Pancreas (tissue), 10 donors: ENCODE measurements around the gene SECISBP2. TPM values are rescaled to one million over a fixed set of nuclear protein-coding genes. Genes with fewer than 3 reads are reported as not detected.
A peak's percentile ranks its signal among the peaks of the same experiment; 100 is the strongest.
"Not testable (repeated sequence)": the region's sequence is repeated elsewhere in the genome, so short reads cannot be mapped to it uniquely, and the experiment has no call there.

Source experiments
- ATAC-seq, 4 donors: fragments of 200-7000 bp; cut with Tn5 transposase; one replicate each; pipeline versions ENCODE4 v1.8.0 to v1.9.1; 2020; ENCODE audit warnings: mild to moderate bottlenecking in 4 of 4, moderate library complexity in 4 of 4
- DNase-seq, 6 donors: peaks; one replicate each; pipeline ENCODE4 v3.0.0-alpha.2; 2020
- FAIRE-seq: peaks from 2 replicates; lab custom pipeline; 2012; peaks lifted over from hg19 to GRCh38; lab: Jason Lieb, UNC
- H3K27ac ChIP-seq, 4 donors: fragments of 200-600 bp; sonication (generic); 1 replicate in 3 of 4; 2 replicates in 1 of 4; pipeline versions ENCODE4 v1.5.0 to v1.8.0; 2020
- H3K27me3 ChIP-seq, 4 donors: fragments of 200-600 bp; one replicate each; pipeline ENCODE4 v1.8.0; 2021
- H3K36me3 ChIP-seq, 3 donors: fragments of 200-600 bp; sonication (generic) in 1 of 3; one replicate each; pipeline versions ENCODE4 v1.5.0 to v1.8.0; 2020 to 2021
- H3K4me1 ChIP-seq, 3 donors: fragments of 200-600 bp; one replicate each; pipeline ENCODE4 v1.8.0; 2021
- H3K4me3 ChIP-seq, 4 donors: fragments of 200-600 bp; sonication (generic) in 2 of 4; one replicate each; pipeline versions ENCODE4 v1.5.0 to v1.8.0; 2020 to 2021
- H3K9me3 ChIP-seq, 4 donors: fragments of 200-600 bp; one replicate each; pipeline ENCODE4 v1.8.0; 2021
- WGBS, 2 donors: extraction: QIAGEN DNeasy Blood & Tissue Kit; methylation state at CpG; one replicate each; pipeline ENCODE4 v1.1.7; 2013; 5-methylcytosine and 5-hydroxymethylcytosine counted together
- intact Hi-C, 3 donors: fragments of 100-400 bp; cut with DNase I; formaldehyde crosslinking; loops; one replicate each; pipeline versions ENCODE4 v1.11.1 to v1.14.2; 2022
- polyA plus RNA-seq, 2 donors: library from polyadenylated mRNA; stranded (reverse); fragments of 200-250 nt; gene quantifications; one replicate each; pipeline ENCODE4 v1.2.3, GENCODE V29; 2013
- total RNA-seq, 6 donors: library from RNA; stranded (reverse); fragmentation: NEBNext Ultra II Directional in 4 of 6; extraction: Animal tissue kit (Norgen Biotek cat#: 25700) in 4 of 6; gene quantifications; one replicate each; pipeline versions ENCODE4 v1.2.1 to v1.2.4, GENCODE V29; 2021 to 2023
- TF ChIP-seq, protein P1 (sequence below), 4 donors: fragments of 200-600 bp; sonication (generic) in 3 of 4; IDR thresholded peaks; one replicate each; pipeline versions ENCODE4 v1.5.0 to v1.8.0; 2021; ENCODE audit warnings: antibody characterized with exemption in 4 of 4
- donor health status: healthy with polysubstance abuse.
- donor health status: DM: no; HTN: no; CAD: no; lungs with moderate emphysema.
- donor health status: DM: no; HTN: no; CAD: no.
- donor health status: control.
- donor health status: control.
- donor health status: Bipolar disorder and iron deficiency.
- donor health status: DM: yes; HTN: yes; CAD: no.
- donor health status: DM: no; HTN: no; CAD: no.
- donor health status: DM: no; HTN: no; CAD: no.
- donor health status: DM: yes; HTN: yes; CAD: no.

SECISBP2 gene
- total RNA-seq = 10 to 100 TPM; 23.4 to 31.0 (median 29.3) TPM
- 10 to 100 TPM; 30.7 to 41.1 TPM for polyA plus RNA-seq

- ATAC-seq = peak; percentile 95 to 97 (median 96)
- FAIRE-seq = no peak
- peaks cover 13 to 28% (median 17%) of the 10 kb centered on the region in 3 donors for H3K4me1 ChIP-seq
These were observed at the start of gene SECISBP2 for GRCh38 chr9:89318123-89319014. TSS of gene SECISBP2 (plus strand) at chr9:89318500. CDS start at chr9:89318577, 77 bp downstream.

DNA sequence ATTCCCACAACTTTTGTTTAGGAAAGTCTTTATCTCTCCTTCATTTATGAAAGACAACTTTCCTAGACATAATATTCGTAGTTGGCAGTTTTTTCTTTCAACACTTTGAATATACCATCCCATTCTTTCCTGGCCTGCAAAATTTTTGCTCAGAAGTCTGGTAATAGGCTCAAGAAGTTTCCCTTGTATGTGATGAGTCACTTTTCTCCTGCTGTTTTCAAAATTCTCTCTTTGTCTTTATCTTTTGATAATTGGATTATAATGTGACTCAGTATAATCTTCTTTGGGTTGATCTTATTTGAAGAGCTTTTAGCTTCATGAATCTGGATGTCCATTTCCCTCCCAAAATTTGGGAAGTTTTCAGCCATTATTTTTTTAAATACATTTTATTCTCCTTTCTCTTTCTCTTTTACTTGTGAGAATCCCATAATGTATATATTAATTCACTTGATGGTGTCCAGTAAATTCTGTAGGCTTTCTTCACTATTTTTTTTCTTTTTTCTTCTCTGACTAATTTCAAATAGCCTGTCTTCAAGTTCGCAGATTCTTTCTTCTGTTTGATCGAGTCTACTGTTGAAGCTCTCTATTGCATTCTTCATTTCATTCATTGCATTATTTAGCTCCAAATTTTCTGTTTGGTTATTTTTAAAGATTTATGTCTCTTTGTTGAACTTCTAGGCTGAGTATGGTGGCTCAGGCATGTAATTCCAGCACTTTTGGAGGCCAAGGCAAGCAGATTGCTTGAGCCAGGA, 44.6 kb upstream of the SECISBP2 start:
- Histone ChIP-seq H3K27me3 (no peaks in the 10 kb centered on the region), H3K4me1 (no peaks in the 10 kb centered on the region), H3K9me3 (no peaks in the 10 kb centered on the region), H3K4me3 (no peak overlapping the region), H3K36me3 (no peaks in the 10 kb centered on the region), H3K27ac (no peak overlapping the region)
- ATAC-seq (no peak), DNase-seq (no peak), FAIRE-seq (no peak)
- TF ChIP-seq, protein P1, sequence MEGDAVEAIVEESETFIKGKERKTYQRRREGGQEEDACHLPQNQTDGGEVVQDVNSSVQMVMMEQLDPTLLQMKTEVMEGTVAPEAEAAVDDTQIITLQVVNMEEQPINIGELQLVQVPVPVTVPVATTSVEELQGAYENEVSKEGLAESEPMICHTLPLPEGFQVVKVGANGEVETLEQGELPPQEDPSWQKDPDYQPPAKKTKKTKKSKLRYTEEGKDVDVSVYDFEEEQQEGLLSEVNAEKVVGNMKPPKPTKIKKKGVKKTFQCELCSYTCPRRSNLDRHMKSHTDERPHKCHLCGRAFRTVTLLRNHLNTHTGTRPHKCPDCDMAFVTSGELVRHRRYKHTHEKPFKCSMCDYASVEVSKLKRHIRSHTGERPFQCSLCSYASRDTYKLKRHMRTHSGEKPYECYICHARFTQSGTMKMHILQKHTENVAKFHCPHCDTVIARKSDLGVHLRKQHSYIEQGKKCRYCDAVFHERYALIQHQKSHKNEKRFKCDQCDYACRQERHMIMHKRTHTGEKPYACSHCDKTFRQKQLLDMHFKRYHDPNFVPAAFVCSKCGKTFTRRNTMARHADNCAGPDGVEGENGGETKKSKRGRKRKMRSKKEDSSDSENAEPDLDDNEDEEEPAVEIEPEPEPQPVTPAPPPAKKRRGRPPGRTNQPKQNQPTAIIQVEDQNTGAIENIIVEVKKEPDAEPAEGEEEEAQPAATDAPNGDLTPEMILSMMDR (IDR thresholded peaks at IDR 0.05) = no peak
- 71 to 86% methylated on average over 3 of the region's 3 CpGs for WGBS, 2 donors
- intact Hi-C loops = no loop called here

More at GRCh38 chr9:89318123-89319014, at the start of gene SECISBP2:
- H3K27ac ChIP-seq = peak within 1 kb of the TSS; percentile 99 to 100 (median 100)
- H3K36me3 ChIP-seq = no peaks in the 10 kb centered on the region
- 0% methylated on average over 85 to 91 of the region's 91 CpGs for WGBS, 2 donors
- TF ChIP-seq, protein P1 (IDR thresholded peaks at IDR 0.05) = peak in 3 of 4 donors; percentile 33 to 65 (median 49)
- no peaks in the 10 kb centered on the region for H3K9me3 ChIP-seq
- peak within 1 kb of the TSS; percentile 52 to 80 (median 64) for H3K4me3 ChIP-seq
- intact Hi-C loops = no loop called here
- H3K27me3 ChIP-seq = no peaks in the 10 kb centered on the region
- peak; percentile 93 to 99 (median 97) for DNase-seq

- DNase-seq (no peak), FAIRE-seq (no peak), ATAC-seq (no peak)
- no peaks in the 10 kb centered on the region for H3K36me3 ChIP-seq
- TF ChIP-seq, protein P1 (IDR thresholded peaks at IDR 0.05) = no peak
- no peaks in the 10 kb centered on the region for H3K4me1 ChIP-seq
- H3K4me3 ChIP-seq = no peak overlapping the region
- intact Hi-C loops = no loop called here
- H3K9me3 ChIP-seq = no peaks in the 10 kb centered on the region
- H3K27me3 ChIP-seq = no peaks in the 10 kb centered on the region
- WGBS, 2 donors = 84 to 95% methylated on average over 5 of the region's 5 CpGs
- H3K27ac ChIP-seq = no peak overlapping the region
These were observed 43.5 kb upstream of the SECISBP2 start for GRCh38 chr9:89274838-89275237.

DNA sequence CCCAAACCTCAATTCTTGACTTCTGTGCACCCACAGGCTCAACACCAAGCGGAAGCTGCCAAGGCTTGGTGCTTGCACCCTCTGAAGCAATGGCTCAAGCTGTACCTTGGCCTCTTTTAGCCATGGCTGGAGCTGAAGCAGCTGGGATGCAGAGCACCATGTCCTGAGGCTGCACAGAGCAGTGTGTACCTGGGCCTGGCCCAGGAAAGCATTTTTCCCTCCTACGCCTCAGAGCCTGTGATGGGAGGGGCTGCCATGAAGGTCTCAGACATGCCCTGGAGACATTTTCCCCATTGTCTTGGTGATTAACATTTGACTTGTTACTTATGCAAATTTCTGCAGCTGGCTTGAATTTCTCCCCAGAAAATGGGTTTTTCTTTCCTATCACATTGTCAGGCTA, 42.3 kb upstream of the SECISBP2 start:
- H3K27me3 ChIP-seq, FAIRE-seq, DNase-seq, ATAC-seq, intact Hi-C loops, H3K4me1 ChIP-seq, H3K9me3 ChIP-seq, H3K4me3 ChIP-seq, H3K27ac ChIP-seq, H3K36me3 ChIP-seq: not testable (repeated sequence)
- 94 to 100% methylated on average over 2 of the region's 2 CpGs for WGBS, 2 donors

DNA sequence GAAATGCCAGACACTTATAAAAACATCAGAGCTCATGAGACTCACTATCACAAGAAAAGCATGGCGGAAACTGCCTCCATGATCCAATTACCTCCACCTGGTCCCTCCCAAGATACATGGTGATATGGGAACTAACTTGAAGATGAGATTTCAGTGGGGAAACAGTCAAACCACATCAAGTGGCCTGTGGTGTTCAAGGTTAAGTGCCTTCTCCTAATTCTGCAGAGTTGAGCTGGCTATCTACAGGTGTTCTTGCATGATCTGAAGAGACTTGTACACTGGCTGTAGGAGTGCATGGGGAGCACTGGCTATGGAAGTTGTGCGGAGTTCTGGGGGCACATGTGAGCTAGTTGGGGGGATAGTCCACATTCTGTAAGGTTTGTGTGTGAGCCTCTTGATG, 41.3 kb upstream of the SECISBP2 start:
- TF ChIP-seq, protein P1 (IDR thresholded peaks at IDR 0.05) = no peak
- no peak for FAIRE-seq
- 93 to 94% methylated on average over 2 of the region's 2 CpGs for WGBS, 2 donors
- intact Hi-C loops = no loop called here
- no peak for ATAC-seq
- no peak overlapping the region for H3K27ac ChIP-seq
- DNase-seq = no peak
- H3K36me3 ChIP-seq = no peaks in the 10 kb centered on the region
- H3K9me3 ChIP-seq = no peaks in the 10 kb centered on the region
- H3K4me3 ChIP-seq = no peak overlapping the region
- H3K27me3 ChIP-seq = no peaks in the 10 kb centered on the region
- H3K4me1 ChIP-seq = no peaks in the 10 kb centered on the region
